Measurements from ENCODE around the gene FPR2.
"Not testable (repeated sequence)": the region's sequence is repeated elsewhere in the genome, so short reads cannot be mapped to it uniquely, and the experiment has no call there.

FPR2 gene

DNA sequence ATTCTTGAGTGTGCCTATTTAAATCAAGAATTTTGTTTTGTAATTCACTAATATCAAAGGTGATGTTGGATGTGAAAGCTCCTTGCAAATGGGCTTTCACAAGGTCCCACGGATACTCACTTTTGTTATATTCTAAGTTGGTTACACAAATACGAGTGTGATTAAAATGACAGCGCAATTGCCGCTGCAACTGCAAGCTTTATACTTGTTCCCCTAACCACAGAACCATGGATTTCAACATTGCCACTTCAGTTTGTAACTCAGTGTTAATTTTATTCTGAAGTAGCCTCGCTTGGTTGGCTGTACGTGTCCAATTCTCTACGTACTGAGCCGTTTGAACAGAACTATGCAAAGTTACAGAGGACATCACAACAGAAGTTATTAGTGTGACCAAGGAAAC lies 44.4 kb downstream of the FPR2 start:
- not testable (repeated sequence) for DNase-seq (ENCODE audit: low read depth)

DNA sequence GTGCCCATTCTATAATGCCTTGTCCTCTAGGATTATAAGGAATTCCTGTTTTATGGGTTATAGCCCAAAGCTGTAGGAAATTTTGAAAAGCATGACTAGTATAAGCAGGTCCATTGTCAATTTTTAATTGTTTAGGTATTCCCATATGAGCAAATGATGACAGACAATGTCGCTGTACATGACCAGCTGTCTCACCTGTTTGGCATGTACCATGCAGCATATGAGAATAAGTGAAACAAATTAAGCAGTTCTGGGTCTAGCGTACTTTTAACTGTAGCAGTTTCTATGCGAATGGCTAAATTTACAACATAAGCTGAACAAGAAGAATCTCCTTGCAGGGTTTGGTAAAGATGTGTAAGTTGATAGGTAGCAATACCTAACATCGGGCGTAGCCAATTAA lies 45.6 kb downstream of the FPR2 start:
- not testable (repeated sequence) for DNase-seq (ENCODE audit: low read depth)

DNA sequence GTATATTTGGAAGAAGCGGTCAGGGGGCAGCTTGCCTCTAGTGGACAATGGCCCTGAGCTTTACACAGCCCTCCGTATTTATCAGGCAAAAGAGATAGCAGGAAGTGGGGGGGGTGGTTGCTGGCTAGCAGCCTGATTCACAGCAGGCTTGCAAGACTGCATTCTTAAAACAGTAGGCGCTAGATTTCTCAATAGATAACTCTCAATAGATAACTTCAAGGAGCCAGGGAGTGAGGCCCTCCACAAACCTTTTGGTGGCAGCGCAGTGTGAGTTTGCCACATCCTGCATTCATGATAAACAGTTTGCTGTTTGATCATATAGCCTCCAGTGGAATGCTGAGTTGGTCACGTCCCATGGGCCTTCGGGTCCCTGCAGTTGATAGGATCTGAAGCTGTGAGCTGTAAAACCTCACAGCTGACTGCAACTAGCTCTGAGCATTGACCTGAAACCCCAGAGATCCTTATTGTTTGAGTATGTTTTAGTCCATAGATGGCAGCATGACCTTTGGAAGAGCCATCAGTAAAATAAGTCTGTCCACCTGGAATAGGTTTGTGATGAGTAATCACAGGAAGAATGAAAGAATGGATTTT lies 46.2 kb downstream of the FPR2 start:
- DNase-seq (ENCODE audit: low read depth) = no peak

DNA sequence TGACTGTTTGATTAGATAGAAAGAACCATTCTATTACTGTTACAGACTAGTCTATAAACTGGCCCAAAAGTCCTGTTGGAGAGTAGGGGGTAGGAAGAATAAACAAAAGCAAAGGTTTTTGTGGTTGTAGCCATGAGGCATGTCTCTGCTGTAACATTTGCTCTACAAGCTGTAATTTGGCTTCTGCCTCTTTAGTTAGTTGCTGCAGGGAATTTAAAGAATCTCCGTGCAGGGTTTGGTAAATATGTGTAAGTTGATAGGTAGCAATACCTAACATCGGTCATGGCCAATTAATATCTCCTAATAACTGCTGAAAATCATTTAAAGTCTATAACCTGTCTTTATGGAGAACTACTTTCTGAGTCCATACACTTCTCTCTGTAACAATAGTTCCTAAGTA lies 46.9 kb downstream of the FPR2 start:
- DNase-seq (ENCODE audit: low read depth) = no peak

DNA sequence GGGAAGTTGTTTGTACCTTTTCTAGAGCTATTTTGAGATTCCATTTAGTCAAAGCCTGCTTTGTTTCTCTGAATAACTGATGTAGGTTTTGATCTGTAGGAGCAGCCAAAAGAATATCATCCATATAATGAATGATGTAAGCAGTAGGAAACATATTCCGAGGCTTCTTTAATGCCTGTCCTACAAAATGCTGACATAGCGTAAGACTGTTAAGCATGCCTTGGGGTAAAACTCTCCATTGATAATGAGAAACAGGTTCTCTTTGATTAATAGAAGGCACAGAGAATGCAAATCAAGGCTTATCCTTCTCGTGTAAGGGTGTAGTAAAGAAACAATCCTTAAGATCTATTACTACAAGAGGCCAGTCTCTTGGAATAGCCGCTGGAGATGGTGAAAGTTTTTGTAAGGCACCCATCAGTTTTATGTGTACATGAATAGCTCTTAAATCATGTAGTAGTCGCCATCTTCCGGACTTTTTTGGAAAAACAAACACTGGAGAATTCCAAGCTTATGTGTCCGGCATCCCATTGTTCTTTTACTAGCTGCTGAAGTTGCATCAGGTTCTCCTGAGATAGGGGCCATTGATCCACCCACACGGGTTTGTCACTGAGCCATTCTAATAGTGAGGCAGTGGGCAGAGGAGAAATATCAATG lies 47.5 kb downstream of the FPR2 start:
- DNase-seq (ENCODE audit: low read depth) = no peak

DNA sequence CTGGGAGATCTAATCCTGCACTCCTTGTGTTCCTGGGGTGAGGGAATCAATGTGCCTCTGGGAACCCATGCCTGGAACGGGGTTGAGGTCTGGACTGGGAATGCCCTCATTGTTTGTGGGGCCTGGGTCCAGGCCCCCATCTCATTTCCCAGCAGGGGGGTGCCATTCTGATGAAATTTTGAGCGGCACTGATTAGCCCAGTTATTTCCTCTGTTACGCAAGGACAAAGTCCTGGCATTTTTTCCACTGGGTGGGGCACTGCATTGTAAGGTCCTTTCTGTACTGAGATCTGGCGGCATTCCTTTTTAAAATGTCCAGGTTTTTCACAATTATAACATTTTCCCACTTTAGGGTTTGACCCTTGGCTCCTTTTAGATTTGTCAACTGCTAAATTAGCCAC lies 48.8 kb downstream of the FPR2 start:
- DNase-seq (ENCODE audit: low read depth) = no peak

DNA sequence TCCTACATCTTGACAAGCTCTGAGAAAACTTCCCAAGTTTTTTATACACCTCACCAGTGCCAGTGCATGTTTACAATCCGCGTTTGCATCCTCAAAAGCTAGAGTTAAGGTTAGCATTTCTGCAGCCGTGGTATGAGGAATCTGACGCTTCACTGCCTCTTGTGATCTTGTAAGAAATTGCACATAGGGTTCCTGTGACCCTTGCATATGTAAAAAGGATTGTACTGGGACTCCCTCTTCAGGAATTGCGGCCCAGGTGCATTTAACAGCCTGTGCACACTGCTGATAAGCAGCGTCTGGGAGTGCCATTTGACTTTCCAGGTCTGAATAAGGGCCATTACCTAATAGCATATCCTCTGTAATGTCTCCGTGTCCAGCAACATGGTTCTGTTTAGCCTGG lies 49.2 kb downstream of the FPR2 start:
- no peak for DNase-seq (ENCODE audit: low read depth)

DNA sequence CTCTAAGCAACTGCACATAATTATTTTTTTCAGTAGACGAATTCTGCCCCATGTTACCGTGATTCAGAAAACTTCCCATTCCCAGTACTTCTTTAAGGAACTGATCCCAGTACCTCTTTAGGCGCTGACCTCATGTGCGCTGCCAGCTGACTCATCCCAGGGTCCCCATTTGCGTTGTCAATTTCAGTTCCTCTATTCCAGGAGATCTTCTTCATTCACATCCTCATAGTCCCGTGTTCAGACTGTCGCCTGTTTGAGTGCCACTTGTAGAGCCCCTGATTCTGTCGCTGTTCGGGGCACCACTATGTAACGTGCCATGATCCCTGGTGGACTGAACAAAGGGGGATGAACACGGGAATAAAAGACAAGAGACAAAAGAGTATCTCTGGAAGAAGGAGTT lies 50.4 kb downstream of the FPR2 start:
- DNase-seq (ENCODE audit: low read depth) = no peak

DNA sequence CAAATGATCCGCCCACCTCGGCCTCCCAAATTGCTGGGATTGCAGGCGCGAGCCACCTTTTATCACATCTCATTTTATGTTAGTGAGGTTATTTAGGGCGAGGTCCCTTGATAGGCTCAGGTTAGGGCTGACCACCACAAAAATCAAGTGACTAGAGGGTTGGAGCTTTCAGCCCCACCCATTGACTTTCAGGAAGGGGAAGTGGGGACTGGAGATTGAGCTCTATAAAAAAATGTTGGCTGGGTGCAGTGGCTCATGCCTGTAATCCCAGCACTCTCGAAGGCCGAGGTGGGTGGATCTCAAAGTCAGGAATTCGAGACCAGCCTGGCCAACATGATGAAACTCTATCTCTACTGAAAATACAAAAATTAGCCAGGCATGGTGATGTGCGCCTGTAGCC lies 54.1 kb downstream of the FPR2 start:
- no peak for DNase-seq (ENCODE audit: low read depth)

DNA sequence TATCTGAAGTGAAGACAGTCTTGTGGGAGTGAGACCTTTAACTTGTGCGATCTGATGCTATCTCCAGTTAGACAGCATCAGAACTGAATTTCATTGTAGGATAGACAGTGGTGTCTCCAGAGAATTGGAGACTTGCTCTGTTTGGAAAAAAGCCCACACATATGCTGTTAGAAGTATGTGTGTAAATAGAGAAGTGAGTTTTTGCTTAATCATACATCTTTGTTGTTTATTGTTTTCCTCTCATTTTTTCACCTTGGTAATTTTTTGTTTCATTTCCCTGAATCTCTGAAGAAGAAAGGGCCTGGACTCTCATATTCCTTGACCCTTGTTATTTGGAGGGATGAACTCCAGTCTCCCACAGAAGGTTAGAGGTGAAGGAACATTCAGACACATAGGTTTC lies 55.7 kb downstream of the FPR2 start:
- DNase-seq (ENCODE audit: low read depth) = no peak

DNA sequence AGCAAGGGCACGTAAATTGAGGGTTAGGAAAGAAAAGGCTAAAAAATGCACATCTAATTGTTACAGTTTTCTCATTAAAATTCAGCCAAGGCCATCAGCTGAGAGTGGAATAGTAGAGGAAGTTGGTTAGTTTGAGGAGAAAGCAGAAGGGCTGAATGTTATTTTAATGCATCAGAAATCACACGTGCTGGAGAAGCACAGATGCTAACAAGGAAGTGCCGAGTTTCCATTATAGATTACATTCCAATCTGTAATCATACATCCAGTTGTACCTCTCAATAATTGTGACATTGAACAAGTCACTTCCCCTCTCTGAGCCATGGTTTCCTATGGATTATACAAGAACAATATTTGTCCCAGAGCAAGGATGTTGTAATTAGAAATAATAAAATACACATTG lies 59.0 kb downstream of the FPR2 start:
- no peak for DNase-seq (ENCODE audit: low read depth)

All from stimulated activated CD8-positive, alpha-beta memory T cell treated with anti-CD3 and anti-CD28 coated beads, Interleukin-12 subunit alpha, Interleukin-12 subunit beta, amount 100 ng/mL, for 4 hours (primary cell).